ENCODE results near the gene ATP2B3. TPM values are rescaled to one million over a fixed set of nuclear protein-coding genes. Genes with fewer than 3 reads are reported as not detected.

Gene ATP2B3
- total and polyA plus RNA-seq, 2 experiments from 2014 or later = 0.21 to 0.42 TPM

GRCh38 chrX:153498453-153498852 is 19.0 kb upstream of the ATP2B3 start:
- no peak for TF ChIP-seq CTCF (IDR thresholded peaks at IDR 0.05; ENCODE audit: low read depth, low read length)
- H3K27me3 ChIP-seq = no peaks in the 10 kb centered on the region

DNA sequence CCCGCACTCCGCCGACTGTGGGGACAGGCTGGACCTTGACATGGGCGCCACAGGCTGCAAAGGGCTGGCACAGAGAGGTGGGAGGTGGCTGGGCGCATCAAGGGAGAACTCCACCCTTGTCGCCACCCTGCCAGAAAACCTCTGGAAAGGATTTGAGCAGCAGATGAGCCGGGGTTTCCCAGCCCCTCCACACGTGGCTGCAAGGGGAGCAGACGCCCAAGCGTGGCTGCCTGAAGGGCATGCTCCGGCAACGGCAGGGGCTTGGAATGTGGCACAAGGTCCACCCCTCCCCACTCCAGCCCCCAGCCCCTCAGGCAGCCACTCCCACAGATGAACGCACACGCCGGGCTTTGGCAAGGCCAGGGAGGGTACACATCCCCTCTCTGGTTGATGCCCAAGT is 18.1 kb upstream of the ATP2B3 start:
- H3K27ac ChIP-seq = no peak overlapping the region

More at GRCh38 chrX:153498453-153498852, 19.0 kb upstream of the ATP2B3 start:
- DNase-seq (ENCODE audit: low read depth in 1 of 2, low spot score in 1 of 2) = no peak
- Histone ChIP-seq H3K27ac (no peak overlapping the region), H3K4me1 (ENCODE audit: low read depth) (no peaks in the 10 kb centered on the region), H3K4me3 (no peak overlapping the region), H3K9me3 (ENCODE audit: low read depth) (no peaks in the 10 kb centered on the region), H3K36me3 (no peaks in the 10 kb centered on the region)

GRCh38 chrX:153499876-153500275 is 17.6 kb upstream of the ATP2B3 start:
- no peaks in the 10 kb centered on the region for H3K4me1 ChIP-seq (ENCODE audit: low read depth)
- no peak overlapping the region for H3K27ac ChIP-seq
- H3K27me3 ChIP-seq = no peaks in the 10 kb centered on the region
- no peaks in the 10 kb centered on the region for H3K36me3 ChIP-seq
- H3K4me3 ChIP-seq = no peak overlapping the region
- no peaks in the 10 kb centered on the region for H3K9me3 ChIP-seq (ENCODE audit: low read depth)
- DNase-seq (ENCODE audit: low read depth in 1 of 2, low spot score in 1 of 2) = no peak
- no peak for TF ChIP-seq CTCF (IDR thresholded peaks at IDR 0.05; ENCODE audit: low read depth, low read length)

More for the DNA sequence above, 18.1 kb upstream of the ATP2B3 start:
- no peak for DNase-seq (ENCODE audit: low read depth in 1 of 2, low spot score in 1 of 2)
- Histone ChIP-seq H3K27me3 (no peaks in the 10 kb centered on the region), H3K9me3 (ENCODE audit: low read depth) (no peaks in the 10 kb centered on the region), H3K4me1 (ENCODE audit: low read depth) (no peaks in the 10 kb centered on the region), H3K4me3 (no peak overlapping the region), H3K36me3 (no peaks in the 10 kb centered on the region)
- TF ChIP-seq CTCF (IDR thresholded peaks at IDR 0.05; ENCODE audit: low read depth, low read length) = no peak

- no peaks in the 10 kb centered on the region for H3K9me3 ChIP-seq (ENCODE audit: low read depth)
- no peaks in the 10 kb centered on the region for H3K27me3 ChIP-seq
- H3K4me1 ChIP-seq (ENCODE audit: low read depth) = no peaks in the 10 kb centered on the region
- DNase-seq (ENCODE audit: low read depth in 1 of 2, low spot score in 1 of 2) = no peak
- H3K27ac ChIP-seq = no peak overlapping the region
- no peaks in the 10 kb centered on the region for H3K36me3 ChIP-seq
- H3K4me3 ChIP-seq = no peak overlapping the region
- TF ChIP-seq CTCF (IDR thresholded peaks at IDR 0.05; ENCODE audit: low read depth, low read length) = no peak
These were observed 16.7 kb upstream of the ATP2B3 start for GRCh38 chrX:153500676-153501280.

DNA sequence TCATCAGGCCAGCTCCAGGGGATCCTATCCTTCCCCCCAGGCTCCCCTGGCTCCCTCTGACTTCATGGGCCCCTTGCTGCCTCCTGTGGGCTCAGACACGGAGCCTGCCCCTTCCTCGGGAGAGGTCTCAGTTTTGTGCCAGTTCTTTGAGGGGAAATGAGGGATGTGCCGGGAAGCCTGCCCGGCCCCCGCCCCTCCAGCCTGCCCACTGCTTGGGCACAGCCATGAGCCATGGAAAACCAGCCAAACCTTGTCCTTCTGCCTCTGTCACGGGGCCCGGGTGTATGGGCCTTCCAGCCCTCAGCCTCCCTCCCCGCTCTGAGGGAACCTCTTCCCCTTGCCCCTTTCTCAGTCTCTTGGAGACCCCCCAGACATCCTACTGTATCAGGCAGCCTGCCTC is 15.9 kb upstream of the ATP2B3 start:
- H3K36me3 ChIP-seq = no peaks in the 10 kb centered on the region
- no peak overlapping the region for H3K4me3 ChIP-seq
- no peak for DNase-seq (ENCODE audit: low read depth in 1 of 2, low spot score in 1 of 2)
- TF ChIP-seq CTCF (IDR thresholded peaks at IDR 0.05; ENCODE audit: low read depth, low read length) = no peak
- no peak overlapping the region for H3K27ac ChIP-seq
- H3K9me3 ChIP-seq (ENCODE audit: low read depth) = no peaks in the 10 kb centered on the region
- H3K27me3 ChIP-seq = no peaks in the 10 kb centered on the region
- H3K4me1 ChIP-seq (ENCODE audit: low read depth) = no peaks in the 10 kb centered on the region
